ENCODE measurements around the gene ASH1L.

- TF ChIP-seq CTCF (IDR thresholded peaks at IDR 0.05; ENCODE audit: poor library complexity) (peak; percentile 72), EZH2 (IDR thresholded peaks at IDR 0.05; ENCODE audit: borderline replicate concordance) (no peak), EZH2phosphoT487 (IDR thresholded peaks at IDR 0.05; ENCODE audit: low read depth, severe bottlenecking, unreplicated experiment) (no peak)
These were observed 29.2 kb upstream of the ASH1L start for GRCh38 chr1:155591770-155592169.

Data from hepatocyte (in vitro differentiated cells).